PC-3 (cell line): ENCODE results near the gene CCDC197. TPM values are rescaled to one million over a fixed set of nuclear protein-coding genes. Genes with fewer than 3 reads are reported as not detected.

Experiments
- ATAC-seq: fragments of 200-7000 bp; cut with Tn5 transposase; 2 replicates; pipeline ENCODE4 v1.9.1; 2020; ENCODE audit warnings: mild to moderate bottlenecking, moderate library complexity
- BruUV-seq: library from RNA; stranded (reverse); fragments of 400-500 nt; replicated peaks from 2 replicates; lab custom pipeline; 2021; lab: Mats Ljungman, UMichigan
- CTCF ChIA-PET: fragments of 300-600 bp; sonication (Branson Sonifier 250); formaldehyde crosslinking; loops from one replicate; lab custom pipeline; 2022; ENCODE audit warnings: antibody characterized with exemption; lab: Charles Lee
- POLR2A ChIA-PET: fragments of 300-600 bp; sonication (Branson Sonifier 250); formaldehyde crosslinking; loops from one replicate; lab custom pipeline; 2022; ENCODE audit warnings: antibody characterized with exemption; ENCODE audit not compliant: unreplicated experiment; lab: Charles Lee
- DNase-seq: peaks from one replicate; pipeline ENCODE4 v3.0.0-alpha.2; 2015
- H2AFZ ChIP-seq: fragments of 300-600 bp; sonication (generic); 2 replicates; pipeline ENCODE4 v1.6.0; 2016; ENCODE audit warnings: antibody characterized with exemption, low read length
- H3F3A ChIP-seq: fragments of 300-600 bp; sonication (generic); one replicate; pipeline ENCODE4 v1.6.0; 2017; ENCODE audit warnings: antibody characterized with exemption, low read length, control low read depth, mild to moderate bottlenecking; ENCODE audit not compliant: unreplicated experiment
- H3K27ac ChIP-seq: fragments of 300-600 bp; sonication (generic); 2 replicates; pipeline ENCODE4 v1.5.1; 2016; ENCODE audit warnings: mild to moderate bottlenecking, low read length
- H3K27me3 ChIP-seq: fragments of 300-600 bp; sonication (generic); 2 replicates; pipeline ENCODE4 v1.6.1; 2016; ENCODE audit warnings: low read length, mixed read lengths
- H3K36me3 ChIP-seq: fragments of 300-600 bp; sonication (generic); 2 replicates; pipeline ENCODE4 v1.6.1; 2016; ENCODE audit warnings: low read depth, mixed run types, low read length, mixed read lengths
- H3K4me1 ChIP-seq: fragments of 300-600 bp; sonication (generic); 2 replicates; pipeline ENCODE4 v1.5.1; 2016; ENCODE audit warnings: low read length; ENCODE audit not compliant: insufficient read depth
- H3K4me2 ChIP-seq: fragments of 300-600 bp; sonication (generic); 2 replicates; pipeline ENCODE4 v1.6.0; 2016; ENCODE audit warnings: low read length
- H3K4me3 ChIP-seq: fragments of 300-600 bp; sonication (generic); 2 replicates; pipeline ENCODE4 v1.5.1; 2016; ENCODE audit warnings: mild to moderate bottlenecking, low read length, mixed read lengths
- H3K79me2 ChIP-seq: fragments of 300-600 bp; sonication (generic); 2 replicates; pipeline ENCODE4 v1.6.1; 2017; ENCODE audit warnings: low read length, mixed read lengths
- H3K9ac ChIP-seq: fragments of 300-600 bp; sonication (generic); 2 replicates; pipeline ENCODE4 v1.6.0; 2016; ENCODE audit warnings: mild to moderate bottlenecking, low read length
- H3K9me2 ChIP-seq: fragments of 300-600 bp; sonication (generic); replicated peaks from 2 replicates; pipeline ENCODE4 v1.6.1; 2016; ENCODE audit warnings: mixed run types, low read length, mixed read lengths
- H3K9me3 ChIP-seq: fragments of 300-600 bp; sonication (generic); 2 replicates; pipeline ENCODE4 v1.6.1; 2016; ENCODE audit warnings: low read length, mixed read lengths
- H4K20me1 ChIP-seq: fragments of 300-600 bp; sonication (generic); 2 replicates; pipeline ENCODE4 v1.6.1; 2016; ENCODE audit warnings: low read length, mixed read lengths
- EZH2 ChIP-seq: fragments of 300-600 bp; sonication (generic); IDR thresholded peaks from one replicate; pipeline ENCODE4 v1.6.1; 2017; ENCODE audit warnings: antibody characterized with exemption, mild to moderate bottlenecking, low read length; ENCODE audit not compliant: unreplicated experiment
- EZH2phosphoT487 ChIP-seq: fragments of 300-600 bp; sonication (generic); IDR thresholded peaks from 2 replicates; pipeline ENCODE4 v1.6.1; 2018; ENCODE audit warnings: mild to moderate bottlenecking, antibody characterized with exemption, low read length, borderline replicate concordance
- intact Hi-C: fragments of 100-400 bp; cut with micrococcal nuclease; formaldehyde crosslinking; loops from 2 replicates; pipeline ENCODE4 v1.9.0; 2023
- total RNA-seq: library from RNA; depleted of rRNA; stranded (reverse); fragments of >200 nt; gene quantifications from 2 replicates; pipeline ENCODE4 v1.2.3, GENCODE V29; 2014
- TF ChIP-seq, protein P1 (sequence below): fragments of 300-600 bp; sonication (generic); conservative IDR thresholded peaks from 2 replicates; pipeline ENCODE4 v1.5.1; 2017; ENCODE audit warnings: antibody characterized with exemption, low read depth, mild to moderate bottlenecking, low read length

Gene CCDC197
- total RNA-seq, 1 experiment from 2014 or later: not detected

GRCh38 chr14:93976477-93977057, 20.5 kb upstream of the CCDC197 start, which contains the start of gene ASB2:
ASB2 (minus strand) TSS chr14:93976570; CDS start chr14:93964539, 12,031 bp downstream.
- no TSS peak for BruUV-seq
- DNase-seq (no peak), ATAC-seq (no peak)
- Histone ChIP-seq H3K79me2 (no peaks in the 10 kb centered on the region), H3K9ac (no peak within 1 kb of the TSS), H3K27me3 (0 out of 2 replicates have a peak, but pooled peaks cover 6% of the 10 kb centered on the region), H3K4me2 (peak within 1 kb of the TSS; percentile 13; the same call in 1 of the 2 replicates), H3K27ac (no peak within 1 kb of the TSS), H4K20me1 (no peaks in the 10 kb centered on the region), H3K4me3 (no peak within 1 kb of the TSS), H3K9me2 (no peaks in the 10 kb centered on the region), H3K36me3 (no peaks in the 10 kb centered on the region), H3F3A (no peaks in the 10 kb centered on the region), H2AFZ (no peak within 1 kb of the TSS), H3K4me1 (no peaks in the 10 kb centered on the region), H3K9me3 (no peaks in the 10 kb centered on the region)
- TF ChIP-seq, protein P1, sequence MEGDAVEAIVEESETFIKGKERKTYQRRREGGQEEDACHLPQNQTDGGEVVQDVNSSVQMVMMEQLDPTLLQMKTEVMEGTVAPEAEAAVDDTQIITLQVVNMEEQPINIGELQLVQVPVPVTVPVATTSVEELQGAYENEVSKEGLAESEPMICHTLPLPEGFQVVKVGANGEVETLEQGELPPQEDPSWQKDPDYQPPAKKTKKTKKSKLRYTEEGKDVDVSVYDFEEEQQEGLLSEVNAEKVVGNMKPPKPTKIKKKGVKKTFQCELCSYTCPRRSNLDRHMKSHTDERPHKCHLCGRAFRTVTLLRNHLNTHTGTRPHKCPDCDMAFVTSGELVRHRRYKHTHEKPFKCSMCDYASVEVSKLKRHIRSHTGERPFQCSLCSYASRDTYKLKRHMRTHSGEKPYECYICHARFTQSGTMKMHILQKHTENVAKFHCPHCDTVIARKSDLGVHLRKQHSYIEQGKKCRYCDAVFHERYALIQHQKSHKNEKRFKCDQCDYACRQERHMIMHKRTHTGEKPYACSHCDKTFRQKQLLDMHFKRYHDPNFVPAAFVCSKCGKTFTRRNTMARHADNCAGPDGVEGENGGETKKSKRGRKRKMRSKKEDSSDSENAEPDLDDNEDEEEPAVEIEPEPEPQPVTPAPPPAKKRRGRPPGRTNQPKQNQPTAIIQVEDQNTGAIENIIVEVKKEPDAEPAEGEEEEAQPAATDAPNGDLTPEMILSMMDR: no peak
- TF ChIP-seq EZH2phosphoT487: no peak
- no peak for TF ChIP-seq EZH2
- intact Hi-C loops: no loop called here
- CTCF ChIA-PET: no interaction called here
- POLR2A ChIA-PET: no interaction called here

DNA sequence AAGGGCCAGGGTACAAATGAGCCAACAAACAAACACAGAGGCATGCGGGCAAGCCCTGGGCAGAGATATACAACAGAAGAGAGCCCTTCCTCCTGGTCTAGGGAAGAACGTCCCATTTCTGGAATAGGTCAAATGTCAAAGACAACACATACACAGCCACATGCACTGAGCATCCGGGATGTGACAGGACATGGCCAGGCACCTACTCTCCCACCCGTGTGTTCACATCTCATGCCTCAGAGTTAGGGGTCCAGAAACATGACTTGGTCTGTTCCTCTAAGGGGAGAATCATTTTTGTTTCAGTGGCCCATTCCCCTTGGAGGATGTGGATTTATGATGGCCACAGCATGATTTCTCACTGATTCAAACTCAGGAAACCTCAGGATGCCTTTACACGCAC, 19.9 kb upstream of the CCDC197 start:
- Histone ChIP-seq H3K79me2 (no peaks in the 10 kb centered on the region), H3K9me3 (no peaks in the 10 kb centered on the region), H4K20me1 (no peaks in the 10 kb centered on the region), H3K36me3 (no peaks in the 10 kb centered on the region), H3K4me1 (no peaks in the 10 kb centered on the region), H3K9ac (no peak overlapping the region), H3K4me3 (no peak overlapping the region), H3K4me2 (no peak overlapping the region), H3K9me2 (no peaks in the 10 kb centered on the region), H3K27ac (no peak overlapping the region), H3F3A (no peaks in the 10 kb centered on the region), H2AFZ (no peak overlapping the region), H3K27me3 (0 out of 2 replicates have a peak, but pooled peaks cover 6% of the 10 kb centered on the region)
- CTCF ChIA-PET: no interaction called here
- TF ChIP-seq, protein P1: no peak
- TF ChIP-seq EZH2 (no peak), EZH2phosphoT487 (no peak)
- POLR2A ChIA-PET: no interaction called here
- BruUV-seq: no TSS peak
- ATAC-seq (no peak), DNase-seq (no peak)
- intact Hi-C loops: no loop called here
